ENCODE data around the gene EEFSEC. TPM values are rescaled to one million over a fixed set of nuclear protein-coding genes. Genes with fewer than 3 reads are reported as not detected.

The EEFSEC gene
- total and polyA plus RNA-seq, 2 experiments from 2014 or later: 10.1 to 16.2 TPM

DNA sequence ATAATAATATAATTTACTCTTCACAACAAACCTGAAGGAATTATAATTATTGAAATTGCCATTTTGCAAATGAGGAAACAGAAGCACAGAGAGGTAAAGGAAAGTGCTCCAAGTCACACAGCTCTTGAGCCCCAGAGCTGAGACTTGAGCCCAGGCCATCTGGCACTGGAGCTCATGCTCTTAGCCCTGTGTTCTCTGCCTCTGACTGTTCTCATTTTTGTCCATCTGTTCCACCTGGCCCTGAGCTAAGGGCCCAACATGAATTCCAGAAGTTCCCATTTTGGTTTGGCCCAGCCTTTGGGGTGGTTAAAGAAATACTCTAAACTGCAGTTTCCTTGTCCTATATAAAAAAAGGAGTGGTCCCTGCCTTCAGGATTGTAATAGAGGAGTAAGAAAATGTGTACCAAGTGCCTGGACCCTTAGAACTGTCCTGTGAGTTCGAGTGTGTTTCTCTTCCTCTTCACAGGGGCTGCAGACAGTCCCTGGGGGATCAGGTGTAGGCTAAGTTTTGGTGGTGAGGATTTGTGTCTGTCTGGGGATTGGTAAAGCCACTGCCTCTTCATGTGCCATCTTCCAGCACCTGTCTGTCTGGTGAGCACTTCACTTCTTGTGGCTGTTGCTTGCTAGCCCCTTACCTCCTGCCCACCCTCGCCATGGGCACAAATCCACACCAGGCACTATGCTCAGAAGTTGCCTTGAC is 221.6 kb downstream of the EEFSEC start:
- Histone ChIP-seq H3K4me3 (no peak overlapping the region), H3K27me3 (ENCODE audit: insufficient read depth) (no peaks in the 10 kb centered on the region), H3K9me2 (ENCODE audit: insufficient read depth) (no peaks in the 10 kb centered on the region), H3K27ac (ENCODE audit: low read depth) (no peak overlapping the region), H3K36me3 (ENCODE audit: insufficient read depth) (no peaks in the 10 kb centered on the region), H3K4me2 (no peak overlapping the region), H3K4me1 (ENCODE audit: insufficient read depth) (no peaks in the 10 kb centered on the region), H2AFZ (no peak overlapping the region), H3F3A (replicated peaks; ENCODE audit: low read depth) (no peaks in the 10 kb centered on the region), H3K79me2 (replicated peaks; ENCODE audit: insufficient read depth) (no peaks in the 10 kb centered on the region), H4K20me1 (replicated peaks; ENCODE audit: insufficient read depth) (peaks cover 7% of the 10 kb centered on the region; the same call in 1 of the 2 replicates)
- Mint-ChIP-seq H3K27me3 (ENCODE audit: insufficient read depth, low read depth, poor library complexity) (peaks cover 10% of the 10 kb centered on the region), H3K36me3 (ENCODE audit: low read depth) (no peaks in the 10 kb centered on the region), H3K4me1 (peaks cover 11% of the 10 kb centered on the region; the same call in 2 of the 3 replicates), H3K27ac (no peak overlapping the region), H3K4me3 (no peak overlapping the region), H3K9me3 (no peaks in the 10 kb centered on the region)
- ATAC-seq (no peak), DNase-seq (ENCODE audit: low spot score) (no peak)
- TF ChIP-seq NANOG (IDR thresholded peaks at IDR 0.05; ENCODE audit: borderline replicate concordance) (no peak), ZNF114 (CRISPR knock-in tag; IDR thresholded peaks at IDR 0.05) (no peak), POLR2AphosphoS5 (IDR thresholded peaks at IDR 0.05; ENCODE audit: low read depth) (no peak), REST (IDR thresholded peaks at IDR 0.05; ENCODE audit: unreplicated experiment) (no peak), ZNF462 (CRISPR knock-in tag; IDR thresholded peaks at IDR 0.05) (no peak), CTCF (conservative IDR thresholded peaks at IDR 0.05; ENCODE audit: low read depth in 2 of 2) (no peak), CREB1 (CRISPR knock-in tag; IDR thresholded peaks at IDR 0.05; ENCODE audit: low read depth) (no peak), STAT1 (IDR thresholded peaks at IDR 0.05; ENCODE audit: unreplicated experiment) (no peak), EZH2 (IDR thresholded peaks at IDR 0.05; ENCODE audit: low read depth, unreplicated experiment) (no peak), JUNB (IDR thresholded peaks at IDR 0.05; ENCODE audit: unreplicated experiment) (no peak), EZH2phosphoT487 (IDR thresholded peaks at IDR 0.05; ENCODE audit: unreplicated experiment) (no peak), ZNF331 (CRISPR knock-in tag; IDR thresholded peaks at IDR 0.05; ENCODE audit: low read depth) (no peak)
- TF ChIP-seq, protein P1, sequence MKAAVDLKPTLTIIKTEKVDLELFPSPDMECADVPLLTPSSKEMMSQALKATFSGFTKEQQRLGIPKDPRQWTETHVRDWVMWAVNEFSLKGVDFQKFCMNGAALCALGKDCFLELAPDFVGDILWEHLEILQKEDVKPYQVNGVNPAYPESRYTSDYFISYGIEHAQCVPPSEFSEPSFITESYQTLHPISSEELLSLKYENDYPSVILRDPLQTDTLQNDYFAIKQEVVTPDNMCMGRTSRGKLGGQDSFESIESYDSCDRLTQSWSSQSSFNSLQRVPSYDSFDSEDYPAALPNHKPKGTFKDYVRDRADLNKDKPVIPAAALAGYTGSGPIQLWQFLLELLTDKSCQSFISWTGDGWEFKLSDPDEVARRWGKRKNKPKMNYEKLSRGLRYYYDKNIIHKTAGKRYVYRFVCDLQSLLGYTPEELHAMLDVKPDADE (IDR thresholded peaks at IDR 0.05): no peak
